Measurements from ENCODE around the gene ZNF664.

Gene ZNF664

GRCh38 chr12:124009781-124010180 lies 36.8 kb downstream of the ZNF664 start:
- no peak for DNase-seq (ENCODE audit: low read depth)

- DNase-seq (ENCODE audit: low read depth): no peak
These were observed 37.7 kb downstream of the ZNF664 start for GRCh38 chr12:124010687-124011086.

GRCh38 chr12:124011435-124012115 lies 38.6 kb downstream of the ZNF664 start:
- DNase-seq (ENCODE audit: low read depth): no peak

- no peak for DNase-seq (ENCODE audit: low read depth)
These were observed 40.1 kb downstream of the ZNF664 start for GRCh38 chr12:124013073-124013472.

GRCh38 chr12:124015494-124016461 lies 42.8 kb downstream of the ZNF664 start:
- no peak for DNase-seq (ENCODE audit: low read depth)

GRCh38 chr12:124017064-124017463 lies 44.0 kb downstream of the ZNF664 start:
- no peak for DNase-seq (ENCODE audit: low read depth)

GRCh38 chr12:124018539-124018938 lies 45.5 kb downstream of the ZNF664 start:
- no peak for DNase-seq (ENCODE audit: low read depth)

- no peak for DNase-seq (ENCODE audit: low read depth)
These were observed 46.1 kb downstream of the ZNF664 start for GRCh38 chr12:124019115-124019514.

GRCh38 chr12:124020514-124020949 lies 47.5 kb downstream of the ZNF664 start:
- peak; percentile 47 for DNase-seq (ENCODE audit: low read depth)

- no peak for DNase-seq (ENCODE audit: low read depth)
These were observed 48.0 kb downstream of the ZNF664 start for GRCh38 chr12:124021007-124021406.

GRCh38 chr12:124022161-124022560 lies 49.1 kb downstream of the ZNF664 start:
- DNase-seq (ENCODE audit: low read depth): no peak

- no peak for DNase-seq (ENCODE audit: low read depth)
These were observed 51.3 kb downstream of the ZNF664 start for GRCh38 chr12:124024263-124024678.

GRCh38 chr12:124024776-124025175 lies 51.8 kb downstream of the ZNF664 start:
- no peak for DNase-seq (ENCODE audit: low read depth)

- DNase-seq (ENCODE audit: low read depth): no peak
These were observed 52.6 kb downstream of the ZNF664 start for GRCh38 chr12:124025661-124026060.

- no peak for DNase-seq (ENCODE audit: low read depth)
These were observed 54.0 kb downstream of the ZNF664 start for GRCh38 chr12:124026755-124027745.

GRCh38 chr12:124027753-124028554 lies 54.9 kb downstream of the ZNF664 start:
- DNase-seq (ENCODE audit: low read depth): no peak

- no peak for DNase-seq (ENCODE audit: low read depth)
These were observed 55.5 kb downstream of the ZNF664 start for GRCh38 chr12:124028555-124028925.

GRCh38 chr12:124030008-124030407 lies 57.0 kb downstream of the ZNF664 start:
- no peak for DNase-seq (ENCODE audit: low read depth)

GRCh38 chr12:124030510-124030909 lies 57.5 kb downstream of the ZNF664 start:
- DNase-seq (ENCODE audit: low read depth): peak; percentile 87

- DNase-seq (ENCODE audit: low read depth): peak; percentile 37
These were observed 58.0 kb downstream of the ZNF664 start for GRCh38 chr12:124031058-124031457.
